OCI-LY1 (cell line): Measurements from ENCODE around the gene PID1.

Source experiments
- H2AFZ ChIP-seq: fragments of 200-600 bp; sonication (generic), shearing (Covaris generic); 2 replicates; pipeline ENCODE4 v1.6.0; 2014; ENCODE audit warnings: antibody characterized with exemption, mild to moderate bottlenecking, low read length
- H3F3A ChIP-seq: fragments of 200-600 bp; sonication (generic), shearing (Covaris generic); 2 replicates; pipeline ENCODE4 v1.6.0; 2014; ENCODE audit warnings: mild to moderate bottlenecking, antibody characterized with exemption, low read length, moderate library complexity; ENCODE audit not compliant: insufficient read depth
- H3K27ac ChIP-seq: fragments of 200-600 bp; sonication (generic); 2 replicates; pipeline ENCODE4 v1.5.1; 2014; ENCODE audit warnings: low read length, mixed run types, mild to moderate bottlenecking, low read depth; ENCODE audit not compliant: poor library complexity, severe bottlenecking
- H3K27me3 ChIP-seq: fragments of 200-600 bp; sonication (generic); 2 replicates; pipeline ENCODE4 v1.6.0; 2014; ENCODE audit warnings: antibody characterized with exemption, mild to moderate bottlenecking, low read length, moderate library complexity; ENCODE audit not compliant: insufficient read depth
- H3K36me3 ChIP-seq: fragments of 200-600 bp; sonication (generic); 2 replicates; pipeline ENCODE4 v1.6.1; 2014; ENCODE audit warnings: mild to moderate bottlenecking, antibody characterized with exemption, low read length, moderate library complexity, mixed read lengths; ENCODE audit not compliant: insufficient read depth
- H3K4me1 ChIP-seq: fragments of 200-600 bp; sonication (generic); 2 replicates; pipeline ENCODE4 v1.5.1; 2014; ENCODE audit warnings: mild to moderate bottlenecking, low read length, moderate library complexity; ENCODE audit not compliant: insufficient read depth, severe bottlenecking
- H3K4me2 ChIP-seq: fragments of 200-600 bp; sonication (generic), shearing (Covaris generic); 2 replicates; pipeline ENCODE4 v1.6.1; 2014; ENCODE audit warnings: low read length
- H3K4me3 ChIP-seq: fragments of 200-600 bp; sonication (generic); 2 replicates; pipeline ENCODE4 v1.5.1; 2014; ENCODE audit warnings: low read length, low read depth, mild to moderate bottlenecking, mixed read lengths; ENCODE audit not compliant: poor library complexity, severe bottlenecking
- H3K79me2 ChIP-seq: fragments of 200-600 bp; shearing (Covaris generic); 2 replicates; pipeline ENCODE4 v1.6.1; 2016; ENCODE audit warnings: mixed run types, low read length, mixed read lengths; ENCODE audit not compliant: insufficient read depth
- H3K9ac ChIP-seq: fragments of 200-600 bp; sonication (generic), shearing (Covaris generic); 2 replicates; pipeline ENCODE4 v1.6.1; 2014; ENCODE audit warnings: mild to moderate bottlenecking, low read length, mixed read lengths
- H3K9me2 ChIP-seq: fragments of 200-600 bp; sonication (generic), shearing (Covaris generic); 2 replicates; pipeline ENCODE4 v1.6.1; 2014; ENCODE audit warnings: low read depth, mild to moderate bottlenecking, low read length, mixed read lengths
- H3K9me3 ChIP-seq: fragments of 200-600 bp; shearing (Covaris generic); 2 replicates; pipeline ENCODE4 v1.6.1; 2014; ENCODE audit warnings: low read length, mixed read lengths
- H4K20me1 ChIP-seq: fragments of 200-600 bp; sonication (generic), shearing (Covaris generic); 2 replicates; pipeline ENCODE4 v1.6.0; 2016; ENCODE audit warnings: mild to moderate bottlenecking, low read length; ENCODE audit not compliant: insufficient read depth
- EZH2 ChIP-seq: fragments of 200-600 bp; sonication (generic), shearing (Covaris generic); IDR thresholded peaks from 2 replicates; pipeline ENCODE4 v1.8.0; 2017; ENCODE audit warnings: borderline replicate concordance, mixed run types, mild to moderate bottlenecking, antibody characterized with exemption, low read length, moderate library complexity, mixed read lengths
- TF ChIP-seq, protein P1 (sequence below): fragments of 200-600 bp; sonication (generic), shearing (Covaris generic); IDR thresholded peaks from 2 replicates; pipeline ENCODE4 v1.5.1; 2017; ENCODE audit warnings: mild to moderate bottlenecking, antibody characterized with exemption, low read length, moderate library complexity, mixed read lengths

PID1 gene

DNA sequence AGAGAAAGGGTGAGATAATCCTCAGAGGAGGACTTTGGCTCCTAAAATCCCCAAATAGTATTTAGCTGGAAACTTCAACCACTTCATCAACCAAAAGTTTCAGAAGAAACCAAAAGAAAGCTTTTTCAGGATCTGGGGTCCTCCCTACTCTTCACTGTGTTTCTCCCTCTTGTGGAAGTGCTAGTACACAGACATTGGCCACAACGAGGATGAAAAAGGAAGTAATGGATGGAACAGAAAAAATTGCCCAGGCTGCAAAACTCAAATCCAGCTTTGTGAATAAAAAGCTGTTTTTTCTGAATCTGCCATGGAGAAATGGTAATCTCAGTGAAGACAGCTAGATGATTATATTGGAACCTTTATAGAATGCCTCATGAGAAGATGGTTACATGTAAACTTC is 4.0 kb downstream of the PID1 start:
- Histone ChIP-seq H2AFZ (no peak overlapping the region), H3K36me3 (no peaks in the 10 kb centered on the region), H3K4me2 (no peak overlapping the region), H3K27ac (no peak overlapping the region), H3K4me3 (no peak overlapping the region), H4K20me1 (no peaks in the 10 kb centered on the region), H3K27me3 (no peaks in the 10 kb centered on the region), H3K9me2 (no peaks in the 10 kb centered on the region), H3K79me2 (no peaks in the 10 kb centered on the region), H3K9me3 (no peaks in the 10 kb centered on the region), H3F3A (no peaks in the 10 kb centered on the region), H3K4me1 (no peaks in the 10 kb centered on the region), H3K9ac (no peak overlapping the region)
- TF ChIP-seq EZH2 = no peak
- TF ChIP-seq, protein P1, sequence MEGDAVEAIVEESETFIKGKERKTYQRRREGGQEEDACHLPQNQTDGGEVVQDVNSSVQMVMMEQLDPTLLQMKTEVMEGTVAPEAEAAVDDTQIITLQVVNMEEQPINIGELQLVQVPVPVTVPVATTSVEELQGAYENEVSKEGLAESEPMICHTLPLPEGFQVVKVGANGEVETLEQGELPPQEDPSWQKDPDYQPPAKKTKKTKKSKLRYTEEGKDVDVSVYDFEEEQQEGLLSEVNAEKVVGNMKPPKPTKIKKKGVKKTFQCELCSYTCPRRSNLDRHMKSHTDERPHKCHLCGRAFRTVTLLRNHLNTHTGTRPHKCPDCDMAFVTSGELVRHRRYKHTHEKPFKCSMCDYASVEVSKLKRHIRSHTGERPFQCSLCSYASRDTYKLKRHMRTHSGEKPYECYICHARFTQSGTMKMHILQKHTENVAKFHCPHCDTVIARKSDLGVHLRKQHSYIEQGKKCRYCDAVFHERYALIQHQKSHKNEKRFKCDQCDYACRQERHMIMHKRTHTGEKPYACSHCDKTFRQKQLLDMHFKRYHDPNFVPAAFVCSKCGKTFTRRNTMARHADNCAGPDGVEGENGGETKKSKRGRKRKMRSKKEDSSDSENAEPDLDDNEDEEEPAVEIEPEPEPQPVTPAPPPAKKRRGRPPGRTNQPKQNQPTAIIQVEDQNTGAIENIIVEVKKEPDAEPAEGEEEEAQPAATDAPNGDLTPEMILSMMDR = no peak

GRCh38 chr2:229265727-229266126 is 5.4 kb downstream of the PID1 start:
- Histone ChIP-seq H3K36me3 (no peaks in the 10 kb centered on the region), H3K9me3 (no peaks in the 10 kb centered on the region), H3K4me2 (no peak overlapping the region), H3K27me3 (no peaks in the 10 kb centered on the region), H4K20me1 (no peaks in the 10 kb centered on the region), H2AFZ (no peak overlapping the region), H3K4me1 (no peaks in the 10 kb centered on the region), H3K79me2 (no peaks in the 10 kb centered on the region), H3F3A (no peaks in the 10 kb centered on the region), H3K27ac (no peak overlapping the region), H3K4me3 (no peak overlapping the region), H3K9ac (no peak overlapping the region), H3K9me2 (no peaks in the 10 kb centered on the region)
- no peak for TF ChIP-seq EZH2
- TF ChIP-seq, protein P1 = no peak

GRCh38 chr2:229261599-229261998 is 9.5 kb downstream of the PID1 start:
- Histone ChIP-seq H3K9ac (no peak overlapping the region), H3K79me2 (no peaks in the 10 kb centered on the region), H3K36me3 (no peaks in the 10 kb centered on the region), H3K4me1 (no peaks in the 10 kb centered on the region), H3K27ac (no peak overlapping the region), H3K27me3 (no peaks in the 10 kb centered on the region), H3F3A (no peaks in the 10 kb centered on the region), H3K9me3 (no peaks in the 10 kb centered on the region), H3K9me2 (no peaks in the 10 kb centered on the region), H3K4me2 (no peak overlapping the region), H4K20me1 (no peaks in the 10 kb centered on the region), H3K4me3 (no peak overlapping the region), H2AFZ (no peak overlapping the region)
- TF ChIP-seq EZH2 = no peak
- TF ChIP-seq, protein P1 = no peak
